ENCODE data around the gene FRS2.

- no peak for TF ChIP-seq CTCF (conservative IDR thresholded peaks at IDR 0.05; ENCODE audit: low read depth, low read length)
- TF ChIP-seq EZH2phosphoT487 (IDR thresholded peaks at IDR 0.05; ENCODE audit: borderline replicate concordance, low read length): no peak
These were observed 31.6 kb upstream of the FRS2 start for GRCh38 chr12:69438539-69438938.

All from PC-3 (cell line).